ENCODE results near the gene HCST.

The HCST gene

GRCh38 chr19:35938282-35939224, 36.2 kb downstream of the HCST start:
- DNase-seq, result no peak

- DNase-seq, result no peak
These were observed 37.2 kb downstream of the HCST start for GRCh38 chr19:35939307-35940077.

GRCh38 chr19:35940078-35940775, 37.9 kb downstream of the HCST start:
- no peak for DNase-seq

GRCh38 chr19:35940839-35941238, 38.5 kb downstream of the HCST start:
- no peak for DNase-seq

GRCh38 chr19:35942235-35942634, 39.9 kb downstream of the HCST start:
- DNase-seq, result no peak

GRCh38 chr19:35943321-35944301, 41.3 kb downstream of the HCST start:
- no peak for DNase-seq

- no peak for DNase-seq
These were observed 42.2 kb downstream of the HCST start for GRCh38 chr19:35944556-35944955.

- DNase-seq, result no peak
These were observed 42.9 kb downstream of the HCST start for GRCh38 chr19:35945121-35945790.

- no peak for DNase-seq
These were observed 43.9 kb downstream of the HCST start for GRCh38 chr19:35946203-35946602.

- no peak for DNase-seq
These were observed 46.8 kb downstream of the HCST start for GRCh38 chr19:35949131-35949530.
